GM23338 (cell line): ENCODE data around the gene LAGE3. TPM values are rescaled to one million over a fixed set of nuclear protein-coding genes. Genes with fewer than 3 reads are reported as not detected.
A peak's percentile ranks its signal among the peaks of the same experiment; 100 is the strongest.

Source experiments
- ATAC-seq: fragments of 200-7000 bp; cut with Tn5 transposase; 3 replicates; pipeline ENCODE4 v1.9.1; 2020
- DNase-seq: peaks from one replicate; pipeline ENCODE4 v3.0.0-alpha.2; 2015; ENCODE audit warnings: low spot score
- H2AFZ ChIP-seq: fragments of 200-600 bp; sonication (generic); 2 replicates; pipeline ENCODE4 v1.8.0; 2016; ENCODE audit warnings: antibody characterized with exemption, mild to moderate bottlenecking, moderate library complexity
- H3F3A ChIP-seq: fragments of 200-600 bp; sonication (generic); replicated peaks from 2 replicates; pipeline ENCODE4 v1.8.0; 2017; ENCODE audit warnings: antibody characterized with exemption, mixed run types, low read depth
- H3K27ac ChIP-seq: fragments of 200-600 bp; sonication (generic); 2 replicates; pipeline ENCODE4 v1.6.1; 2016; ENCODE audit warnings: low read depth
- H3K27me3 ChIP-seq: fragments of 200-600 bp; sonication (generic); 2 replicates; pipeline ENCODE4 v1.8.0; 2016; ENCODE audit warnings: mild to moderate bottlenecking, mixed run types, moderate library complexity; ENCODE audit not compliant: insufficient read depth
- H3K36me3 ChIP-seq: fragments of 200-600 bp; sonication (generic); 2 replicates; pipeline ENCODE4 v1.8.0; 2016; ENCODE audit warnings: mild to moderate bottlenecking; ENCODE audit not compliant: insufficient read depth
- H3K4me1 ChIP-seq: fragments of 200-600 bp; sonication (generic); 2 replicates; pipeline ENCODE4 v1.8.0; 2016; ENCODE audit warnings: mild to moderate bottlenecking, moderate library complexity; ENCODE audit not compliant: insufficient read depth
- H3K4me2 ChIP-seq: fragments of 200-600 bp; sonication (generic); 2 replicates; pipeline ENCODE4 v1.7.1; 2017; ENCODE audit warnings: mixed run types
- H3K4me3 ChIP-seq: fragments of 200-600 bp; sonication (generic); 2 replicates; pipeline ENCODE4 v1.6.1; 2016; ENCODE audit warnings: mixed run types
- H3K79me2 ChIP-seq: fragments of 200-600 bp; sonication (generic); replicated peaks from 2 replicates; pipeline ENCODE4 v1.8.0; 2017; ENCODE audit warnings: mild to moderate bottlenecking; ENCODE audit not compliant: insufficient read depth
- H3K9me2 ChIP-seq: fragments of 200-600 bp; sonication (generic); 2 replicates; pipeline ENCODE4 v1.8.0; 2017; ENCODE audit not compliant: insufficient read depth
- H4K20me1 ChIP-seq: fragments of 200-600 bp; sonication (generic); replicated peaks from 2 replicates; pipeline ENCODE4 v1.8.0; 2017; ENCODE audit warnings: mild to moderate bottlenecking; ENCODE audit not compliant: insufficient read depth
- H3K27ac Mint-ChIP-seq: 2 replicates; pipeline ENCODE4 v1.8.0; 2020; ENCODE audit warnings: inconsistent platforms, mild to moderate bottlenecking, moderate library complexity, mixed read lengths
- H3K27me3 Mint-ChIP-seq: 3 replicates; pipeline ENCODE4 v1.8.0; 2022; ENCODE audit warnings: low read depth, mild to moderate bottlenecking, moderate library complexity, mixed read lengths, inconsistent platforms; ENCODE audit not compliant: insufficient read depth, poor library complexity
- H3K36me3 Mint-ChIP-seq: 3 replicates; pipeline ENCODE4 v1.8.0; 2021; ENCODE audit warnings: low read depth, mild to moderate bottlenecking, inconsistent platforms, moderate library complexity, mixed read lengths
- H3K4me1 Mint-ChIP-seq: 3 replicates; pipeline ENCODE4 v1.8.0; 2020; ENCODE audit warnings: mild to moderate bottlenecking, inconsistent platforms, mixed read lengths
- H3K4me3 Mint-ChIP-seq: 3 replicates; pipeline ENCODE4 v1.8.0; 2021; ENCODE audit warnings: moderate library complexity, mild to moderate bottlenecking, inconsistent platforms, mixed read lengths
- H3K9me3 Mint-ChIP-seq: 3 replicates; pipeline ENCODE4 v1.8.0; 2020; ENCODE audit warnings: moderate library complexity, mild to moderate bottlenecking, inconsistent platforms, mixed read lengths
- CREB1 ChIP-seq: fragments of 250-450 bp; sonication (Bioruptor Pico); IDR thresholded peaks from 2 replicates; pipeline ENCODE4 v1.5.0; 2020; ENCODE audit warnings: low read depth, mild to moderate bottlenecking, moderate library complexity
- EZH2 ChIP-seq: fragments of 200-600 bp; sonication (generic); IDR thresholded peaks from one replicate; pipeline ENCODE4 v1.8.0; 2017; ENCODE audit warnings: antibody characterized with exemption, mild to moderate bottlenecking, low read depth; ENCODE audit not compliant: unreplicated experiment
- EZH2phosphoT487 ChIP-seq: fragments of 200-600 bp; sonication (generic); IDR thresholded peaks from one replicate; pipeline ENCODE4 v1.8.1; 2018; ENCODE audit warnings: antibody characterized with exemption; ENCODE audit not compliant: unreplicated experiment
- NANOG ChIP-seq: IDR thresholded peaks from 2 replicates; pipeline ENCODE4 v1.6.1; 2016; ENCODE audit warnings: antibody characterized with exemption, borderline replicate concordance
- STAT1 ChIP-seq: IDR thresholded peaks from one replicate; pipeline ENCODE4 v1.6.1; 2016; ENCODE audit warnings: antibody characterized with exemption; ENCODE audit not compliant: unreplicated experiment
- ZNF331 ChIP-seq: fragments of 250-450 bp; sonication (Bioruptor Pico); IDR thresholded peaks from 2 replicates; pipeline ENCODE4 v1.5.0; 2020; ENCODE audit warnings: low read depth, mild to moderate bottlenecking, moderate library complexity
- ZNF462 ChIP-seq: fragments of 250-450 bp; sonication (Bioruptor Pico); IDR thresholded peaks from 2 replicates; pipeline ENCODE4 v1.5.0; 2020; ENCODE audit warnings: mild to moderate bottlenecking, moderate library complexity
- polyA plus RNA-seq: library from polyadenylated mRNA; unstranded; fragments of >200 nt; fragmentation: Nextera tagmentation; extraction: Ambion mirVana; gene quantifications from 2 replicates; pipeline ENCODE4 v1.2.1, GENCODE V29; 2016
- total RNA-seq: library from RNA; depleted of rRNA; stranded (reverse); fragments of >200 nt; shearing (Covaris generic); gene quantifications from 2 replicates; pipeline ENCODE4 v1.2.3, GENCODE V29; 2014
- TF ChIP-seq, protein P1 (sequence below), 2 experiments: fragments of 200-600 bp in 1 of 2; sonication (generic) in 1 of 2; conservative IDR thresholded peaks; 2 replicates each; pipeline versions ENCODE4 v1.5.1 to v1.6.1; 2016 to 2017; ENCODE audit warnings: antibody characterized with exemption in 2 of 2, low read depth in 2 of 2, mild to moderate bottlenecking in 2 of 2, moderate library complexity in 1 of 2
- TF ChIP-seq, protein P2 (sequence below): IDR thresholded peaks from 2 replicates; pipeline ENCODE4 v1.6.1; 2016; ENCODE audit warnings: antibody characterized with exemption

Gene LAGE3
- total and polyA plus RNA-seq, 2 experiments from 2014 or later = 71.0 to 84.5 TPM

DNA sequence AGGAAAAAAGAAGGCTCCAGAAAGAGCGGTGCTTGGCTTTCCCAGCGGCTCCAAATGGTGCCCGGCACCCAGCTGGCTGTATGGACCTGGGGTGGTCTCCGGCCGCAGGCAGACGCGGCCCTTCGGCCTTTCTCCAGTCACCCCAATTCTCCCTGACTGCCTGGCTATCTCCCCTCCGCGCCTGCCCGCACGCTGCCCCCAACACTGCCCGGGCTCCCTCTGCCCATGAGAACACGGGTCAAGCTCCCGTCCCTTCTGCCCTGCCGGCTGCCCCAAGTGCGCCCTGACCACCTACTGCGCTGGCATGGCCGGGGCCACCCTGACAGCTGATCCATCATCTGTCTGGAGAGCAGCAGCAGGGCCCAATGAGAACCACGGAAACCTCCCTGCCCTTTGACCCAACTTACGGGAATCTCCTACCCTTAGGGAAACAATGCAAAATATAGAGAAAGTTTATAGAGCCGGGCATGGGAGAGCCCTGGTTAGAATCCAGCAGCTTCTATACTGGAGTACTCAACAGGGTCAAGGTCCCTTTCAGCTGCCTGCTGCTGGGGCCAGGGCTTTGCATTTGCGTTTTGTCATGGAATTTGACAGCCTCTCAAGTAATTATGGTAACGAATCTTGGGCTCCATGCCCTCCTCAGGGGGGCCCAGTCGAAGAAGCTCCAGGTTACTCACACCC, 38.2 kb upstream of the LAGE3 start (continued):
- no peak for TF ChIP-seq ZNF462 (CRISPR knock-in tag)
- TF ChIP-seq, protein P1, sequence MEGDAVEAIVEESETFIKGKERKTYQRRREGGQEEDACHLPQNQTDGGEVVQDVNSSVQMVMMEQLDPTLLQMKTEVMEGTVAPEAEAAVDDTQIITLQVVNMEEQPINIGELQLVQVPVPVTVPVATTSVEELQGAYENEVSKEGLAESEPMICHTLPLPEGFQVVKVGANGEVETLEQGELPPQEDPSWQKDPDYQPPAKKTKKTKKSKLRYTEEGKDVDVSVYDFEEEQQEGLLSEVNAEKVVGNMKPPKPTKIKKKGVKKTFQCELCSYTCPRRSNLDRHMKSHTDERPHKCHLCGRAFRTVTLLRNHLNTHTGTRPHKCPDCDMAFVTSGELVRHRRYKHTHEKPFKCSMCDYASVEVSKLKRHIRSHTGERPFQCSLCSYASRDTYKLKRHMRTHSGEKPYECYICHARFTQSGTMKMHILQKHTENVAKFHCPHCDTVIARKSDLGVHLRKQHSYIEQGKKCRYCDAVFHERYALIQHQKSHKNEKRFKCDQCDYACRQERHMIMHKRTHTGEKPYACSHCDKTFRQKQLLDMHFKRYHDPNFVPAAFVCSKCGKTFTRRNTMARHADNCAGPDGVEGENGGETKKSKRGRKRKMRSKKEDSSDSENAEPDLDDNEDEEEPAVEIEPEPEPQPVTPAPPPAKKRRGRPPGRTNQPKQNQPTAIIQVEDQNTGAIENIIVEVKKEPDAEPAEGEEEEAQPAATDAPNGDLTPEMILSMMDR (conservative IDR thresholded peaks at IDR 0.05; ENCODE audit: low read depth in 2 of 2) = no peak
- no peak for TF ChIP-seq EZH2phosphoT487
- no peak for TF ChIP-seq EZH2
- no peak for TF ChIP-seq ZNF331
- TF ChIP-seq STAT1 = no peak

GRCh38 chrX:154516656-154517100, 37.6 kb upstream of the LAGE3 start:
- Mint-ChIP-seq H3K9me3 (no peaks in the 10 kb centered on the region), H3K36me3 (no peaks in the 10 kb centered on the region), H3K4me1 (peaks cover 14% of the 10 kb centered on the region), H3K27ac (peak overlapping the region; percentile 96), H3K27me3 (peaks cover 12% of the 10 kb centered on the region), H3K4me3 (peak overlapping the region; percentile 79)
- peak overlapping the region; percentile 78 for H3K4me2 ChIP-seq
- no peaks in the 10 kb centered on the region for H3K36me3 ChIP-seq
- no peak for TF ChIP-seq NANOG
- TF ChIP-seq CREB1 (CRISPR knock-in tag) = peak; percentile 41; the same call in 1 of the 2 replicates
- no peak for TF ChIP-seq ZNF331
- no peak for TF ChIP-seq EZH2
- TF ChIP-seq, protein P2, sequence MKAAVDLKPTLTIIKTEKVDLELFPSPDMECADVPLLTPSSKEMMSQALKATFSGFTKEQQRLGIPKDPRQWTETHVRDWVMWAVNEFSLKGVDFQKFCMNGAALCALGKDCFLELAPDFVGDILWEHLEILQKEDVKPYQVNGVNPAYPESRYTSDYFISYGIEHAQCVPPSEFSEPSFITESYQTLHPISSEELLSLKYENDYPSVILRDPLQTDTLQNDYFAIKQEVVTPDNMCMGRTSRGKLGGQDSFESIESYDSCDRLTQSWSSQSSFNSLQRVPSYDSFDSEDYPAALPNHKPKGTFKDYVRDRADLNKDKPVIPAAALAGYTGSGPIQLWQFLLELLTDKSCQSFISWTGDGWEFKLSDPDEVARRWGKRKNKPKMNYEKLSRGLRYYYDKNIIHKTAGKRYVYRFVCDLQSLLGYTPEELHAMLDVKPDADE = no peak
- TF ChIP-seq, protein P1 (conservative IDR thresholded peaks at IDR 0.05; ENCODE audit: low read depth in 2 of 2) = no peak
- H4K20me1 ChIP-seq = no peaks in the 10 kb centered on the region
- H3F3A ChIP-seq = 0 out of 2 replicates have a peak, but pooled peaks cover 4% of the 10 kb centered on the region
- H3K27me3 ChIP-seq = peaks cover 4% of the 10 kb centered on the region; the same call in 1 of the 2 replicates
- peak overlapping the region; percentile 50 for H3K4me3 ChIP-seq
- peaks cover 10% of the 10 kb centered on the region for H3K4me1 ChIP-seq
- peak overlapping the region; percentile 90 for H3K27ac ChIP-seq
- H2AFZ ChIP-seq = no peak overlapping the region
- ATAC-seq (peak; percentile 30), DNase-seq (peak; percentile 81)
- H3K9me2 ChIP-seq = no peaks in the 10 kb centered on the region
- no peaks in the 10 kb centered on the region for H3K79me2 ChIP-seq
